Right kidney (tissue), 1 donor: ENCODE data around the gene KRT39.
A peak's percentile ranks its signal among the peaks of the same experiment; 100 is the strongest.

Experiments used
- DNase-seq: peaks from one replicate; pipeline ENCODE4 v3.0.0-alpha.2; 2016

Gene KRT39

DNA sequence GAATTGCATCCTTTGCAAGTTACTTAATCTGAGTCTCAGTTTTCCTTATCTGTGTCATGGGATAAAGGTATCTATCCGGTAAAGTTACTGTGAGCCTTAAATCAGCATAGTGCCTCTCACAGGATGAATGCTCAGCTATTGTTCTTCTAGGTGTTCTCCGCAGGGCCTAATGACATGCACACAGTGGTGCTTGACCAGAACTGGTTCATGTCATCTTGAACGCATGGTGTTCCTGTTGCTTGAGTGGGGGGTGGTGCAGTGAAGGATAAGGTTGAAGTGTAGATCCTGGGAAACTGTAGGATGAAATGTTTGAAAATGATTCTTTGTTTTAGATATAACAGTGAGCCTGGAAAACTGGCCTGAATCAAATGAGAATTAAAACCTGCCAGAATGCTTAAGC is 13.4 kb upstream of the KRT39 start:
- DNase-seq: no peak

DNA sequence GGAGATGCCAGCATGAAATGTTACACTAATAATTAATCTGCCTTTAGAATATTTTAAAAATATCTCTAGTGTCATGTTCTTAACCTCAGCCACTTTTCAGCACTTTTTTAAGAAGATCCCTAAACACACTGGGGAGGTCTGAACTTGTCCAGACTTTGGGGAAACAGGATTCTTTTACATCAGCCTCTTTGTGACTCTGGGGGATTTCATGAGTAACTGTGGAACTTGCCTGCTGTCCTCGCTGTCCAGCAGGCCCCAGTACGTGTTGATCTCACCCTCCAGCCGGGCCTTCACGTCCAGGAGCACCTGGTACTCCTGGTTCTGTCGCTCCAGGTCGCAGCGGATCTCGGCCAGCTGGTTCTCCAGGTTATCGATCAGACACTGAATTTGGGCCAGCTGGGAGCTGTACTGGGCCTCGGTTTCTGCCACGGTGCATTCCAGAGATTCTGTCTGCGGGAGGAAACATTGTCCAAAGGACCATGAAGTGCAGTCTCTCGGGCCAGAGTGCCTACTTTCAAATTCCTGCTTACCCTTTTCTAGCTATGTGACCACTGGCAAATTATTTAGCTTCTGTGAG is 11.9 kb upstream of the KRT39 start:
- DNase-seq: no peak

DNA sequence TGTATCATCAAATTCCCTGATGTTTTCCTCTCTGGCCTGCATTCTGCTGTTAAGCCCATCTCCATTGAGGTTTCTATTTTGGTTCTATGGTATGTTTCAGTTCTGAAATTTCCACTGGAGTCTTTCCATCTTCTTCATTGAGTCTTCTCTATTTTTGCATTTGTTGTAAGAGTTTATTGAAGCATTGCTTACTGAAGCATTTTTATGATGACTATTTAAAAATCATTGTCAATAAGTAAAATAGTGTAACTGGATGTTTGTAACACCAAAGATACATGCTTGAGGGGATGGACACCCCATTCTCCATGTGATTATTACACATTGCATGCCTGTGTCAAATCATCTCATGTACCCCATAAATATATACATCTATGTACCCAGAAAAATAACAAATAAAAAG is 8.8 kb upstream of the KRT39 start:
- DNase-seq: no peak

DNA sequence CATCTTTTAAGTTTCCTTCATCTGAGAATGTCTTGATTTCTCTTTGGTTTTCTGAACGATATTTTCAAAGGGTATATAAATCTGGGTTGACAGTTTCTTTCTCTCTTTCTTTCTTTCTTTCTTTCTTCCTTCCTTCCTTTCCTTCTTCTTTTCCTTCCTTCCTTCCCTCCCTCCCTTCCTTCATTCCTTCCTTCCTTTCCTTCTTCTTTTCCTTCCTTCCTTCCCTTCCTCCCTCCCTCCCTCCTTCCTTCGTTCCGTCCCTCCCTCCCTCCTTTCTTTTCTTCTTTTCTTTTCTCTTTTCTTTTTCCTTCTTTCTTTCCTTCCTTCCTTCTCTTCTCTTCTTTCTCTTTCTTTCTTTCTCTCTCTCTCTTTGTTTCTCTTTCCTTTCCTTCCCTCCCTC is 7.6 kb upstream of the KRT39 start:
- DNase-seq: no peak

DNA sequence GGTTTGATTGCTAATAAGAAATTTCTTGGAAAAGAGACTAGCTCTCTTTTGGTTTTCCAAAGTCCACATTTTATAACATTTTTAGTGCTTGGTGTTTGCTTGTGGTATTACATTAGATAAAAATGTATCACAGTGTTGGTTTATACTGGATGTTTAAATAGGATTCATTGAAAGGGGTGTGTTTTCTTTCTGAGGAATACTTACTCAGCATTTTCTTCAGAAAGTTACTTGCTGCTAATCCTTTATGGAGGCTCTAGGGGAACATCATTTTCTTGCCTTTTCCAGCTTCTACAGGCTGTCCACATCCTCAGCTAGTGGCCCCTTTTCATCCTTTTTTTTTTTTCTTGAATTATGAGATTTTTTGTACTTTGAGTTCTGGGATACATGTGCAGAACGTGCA is 834 bp upstream of the KRT39 start:
- no peak for DNase-seq

DNA sequence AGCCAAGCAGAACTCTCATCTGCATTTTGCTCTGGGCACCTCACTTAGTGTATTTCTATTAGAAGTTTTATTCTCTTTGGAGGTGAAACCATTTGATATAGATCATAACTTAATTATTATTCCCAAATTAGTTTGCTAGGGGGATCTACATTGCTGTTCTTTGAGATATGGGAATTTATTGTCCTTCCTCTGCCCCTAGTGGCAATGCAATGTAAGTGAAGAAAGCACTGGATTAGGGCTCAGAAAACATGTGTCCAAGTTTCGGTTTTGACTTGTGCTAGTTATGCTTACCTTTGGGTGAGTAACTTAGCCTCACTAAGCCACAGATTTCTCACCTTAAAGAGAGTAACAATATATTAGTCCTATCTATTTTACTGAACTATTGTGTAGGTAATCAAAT is 2.9 kb downstream of the KRT39 start:
- no peak for DNase-seq

DNA sequence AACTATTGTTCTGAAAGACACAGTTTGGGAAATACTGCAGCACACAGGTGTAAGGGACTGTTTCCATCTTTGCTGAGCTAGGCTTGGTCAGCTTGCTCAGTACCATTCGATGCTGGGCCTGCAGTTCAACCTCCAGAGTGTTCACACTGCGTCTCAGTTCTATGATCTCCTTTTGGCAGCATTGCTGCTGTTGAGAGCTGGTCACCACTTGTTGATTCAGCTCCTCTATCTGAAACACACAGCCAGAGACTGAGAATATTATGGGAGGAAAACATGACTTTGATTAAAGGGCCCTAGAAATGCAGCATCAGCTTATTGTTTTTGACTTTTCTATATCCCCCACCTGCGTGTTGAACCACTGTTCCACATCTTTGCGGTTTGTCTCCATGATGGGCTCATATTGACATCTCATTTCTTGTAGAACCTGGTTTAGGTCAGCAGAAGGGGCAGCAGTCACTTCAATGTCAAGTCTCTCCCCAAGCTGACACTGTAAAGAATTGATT is 4.6 kb downstream of the KRT39 start:
- no peak for DNase-seq

DNA sequence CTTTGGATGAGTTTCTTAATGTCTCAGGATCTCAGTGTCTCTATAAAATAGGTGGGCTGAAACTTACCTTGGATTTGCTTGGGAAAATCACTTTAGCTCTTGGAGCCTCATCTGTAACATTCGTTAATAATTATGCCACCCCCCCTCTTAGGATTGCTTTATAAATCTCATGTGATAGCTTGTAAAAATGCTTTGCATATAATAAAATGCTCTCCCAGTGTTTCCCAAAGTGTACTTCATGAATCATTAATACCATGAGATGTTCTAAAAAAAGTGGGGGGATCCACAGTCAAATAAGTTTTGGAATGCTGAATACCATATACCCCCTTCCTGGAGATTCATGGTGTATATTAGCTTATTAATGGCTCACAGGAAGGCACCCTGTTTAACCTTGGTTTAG is 5.2 kb downstream of the KRT39 start:
- no peak for DNase-seq

DNA sequence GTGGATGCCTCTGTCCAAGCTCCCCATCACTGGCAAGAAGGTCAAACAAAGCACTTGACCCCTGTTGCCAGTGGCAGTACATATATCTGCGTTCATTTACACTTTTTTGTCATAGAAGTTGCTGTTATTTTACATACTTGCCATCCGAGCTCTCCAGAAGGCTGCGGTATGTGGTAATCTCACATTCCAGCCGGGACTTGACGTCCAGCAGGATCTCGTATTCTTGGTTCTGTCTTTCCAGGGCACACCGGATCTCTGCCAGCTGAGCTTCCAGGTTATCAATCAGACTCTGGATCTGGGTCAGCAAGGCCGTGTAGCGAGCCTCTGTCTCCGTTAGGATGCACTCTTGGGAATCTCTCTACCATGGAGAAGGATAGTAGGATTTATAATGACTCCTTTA is 6.6 kb downstream of the KRT39 start:
- no peak for DNase-seq

DNA sequence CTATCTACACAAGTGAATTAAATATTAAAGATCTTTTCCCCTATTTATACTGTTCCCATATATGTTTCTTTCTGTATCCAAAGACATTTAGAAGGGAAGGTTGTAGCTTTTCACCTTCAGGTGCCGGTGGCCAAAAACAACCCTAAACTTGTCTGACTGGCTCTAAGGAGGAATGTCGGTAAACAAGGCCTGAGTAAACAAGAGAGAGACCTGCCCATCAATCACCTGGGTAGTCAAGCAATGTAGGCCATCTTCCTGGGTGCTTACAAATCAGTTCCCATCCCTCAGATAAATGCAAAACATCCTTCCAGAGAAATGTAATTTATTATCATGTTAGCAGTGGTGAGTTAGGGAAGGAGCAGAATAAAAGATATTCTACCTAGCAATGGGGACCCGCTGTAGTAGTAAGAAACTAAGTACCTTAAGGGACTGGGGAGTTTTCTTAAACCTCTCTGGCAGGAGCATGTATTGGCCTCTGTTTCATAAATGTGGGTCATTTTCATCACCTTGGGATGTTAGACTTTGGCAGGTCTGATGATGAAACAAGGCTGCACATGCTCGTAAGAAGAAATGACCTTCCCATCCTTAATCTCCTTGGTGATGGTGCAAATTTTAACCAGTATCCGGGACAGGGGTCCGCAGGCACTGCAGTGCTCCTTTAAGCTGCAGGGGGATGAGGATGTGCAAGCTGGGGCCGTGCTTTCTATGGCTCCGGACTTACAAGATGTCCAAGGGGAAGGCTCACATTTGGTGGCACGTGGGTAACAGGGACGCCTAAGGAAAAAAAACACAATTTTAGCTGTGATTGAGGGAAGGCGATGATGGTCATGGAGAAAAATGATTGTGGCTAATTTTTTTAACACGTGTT is 8.4 kb downstream of the KRT39 start:
- no peak for DNase-seq

DNA sequence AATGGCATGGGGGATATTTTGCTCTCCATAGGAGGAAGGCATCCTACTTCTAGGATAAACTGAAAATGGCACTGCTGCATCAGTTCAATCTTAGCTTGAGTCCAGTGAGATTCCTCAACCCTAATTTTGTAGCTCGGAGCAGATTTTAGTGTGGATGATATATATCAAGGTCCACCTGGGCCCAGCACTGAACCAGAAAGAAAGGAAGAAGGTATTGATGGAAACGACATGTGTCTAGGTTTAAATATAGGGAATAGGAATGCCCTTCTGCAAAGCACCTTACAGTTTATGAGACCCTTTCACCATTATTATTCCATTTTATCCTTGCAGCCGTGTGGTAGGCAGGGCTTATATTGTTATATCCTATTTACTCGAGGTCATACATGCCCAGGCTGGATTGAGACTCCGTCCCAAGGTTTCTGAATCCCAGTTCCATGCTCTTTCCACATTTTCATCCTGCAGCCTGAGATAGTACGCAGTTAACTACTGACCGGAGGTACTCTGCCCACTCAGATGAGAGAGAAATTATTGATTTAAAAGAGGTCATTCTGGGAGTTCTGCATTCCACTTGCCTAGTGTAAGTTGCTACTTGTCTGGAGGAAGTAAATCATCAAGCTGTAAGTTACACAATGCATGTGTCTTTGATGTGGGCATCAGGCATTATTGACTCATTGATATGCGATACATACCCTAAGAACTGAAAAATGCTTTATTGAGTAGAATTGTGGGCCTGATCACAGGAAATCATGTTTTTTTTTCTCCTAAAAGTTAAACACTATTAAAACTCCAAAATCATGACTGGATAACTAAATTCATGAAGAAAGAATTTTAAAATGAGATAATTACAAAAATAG is 10.1 kb downstream of the KRT39 start:
- no peak for DNase-seq

DNA sequence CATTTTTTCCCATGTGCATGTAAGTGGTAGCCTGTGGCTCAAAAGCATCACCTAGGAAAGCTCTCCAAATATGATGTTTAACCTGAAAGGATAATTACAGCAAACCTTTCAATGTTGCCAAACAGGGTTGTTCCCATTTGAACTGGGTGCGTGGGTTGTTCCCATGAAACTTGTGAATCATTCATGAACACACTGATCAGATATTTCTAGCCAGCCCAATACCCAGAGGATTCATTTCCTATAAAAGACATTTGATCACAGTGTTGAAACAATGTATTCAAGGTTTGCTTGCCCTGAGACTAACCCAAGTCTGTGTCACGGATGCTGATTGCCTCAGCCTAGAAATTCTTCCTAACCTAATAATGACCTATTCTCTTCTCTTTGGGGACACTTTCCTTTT is 12.9 kb downstream of the KRT39 start:
- no peak for DNase-seq

DNA sequence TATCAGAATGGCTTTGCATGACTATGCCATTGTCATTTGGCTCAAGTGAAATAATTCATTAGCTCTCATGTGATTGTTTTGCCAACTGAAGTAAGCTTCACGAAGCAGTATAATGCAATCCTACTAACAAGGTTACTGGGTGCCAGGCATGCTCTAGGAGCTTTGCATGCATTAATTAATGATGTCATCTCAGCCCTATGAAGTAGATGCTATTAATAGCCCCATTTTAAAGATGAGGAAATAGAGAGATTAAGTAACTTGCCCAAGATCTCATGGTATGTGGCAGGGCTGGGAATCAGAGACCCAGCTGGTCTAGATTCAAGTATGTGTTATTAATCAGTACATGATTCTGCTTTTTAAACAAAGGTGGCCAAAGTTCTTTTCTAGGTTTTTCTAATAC is 14.1 kb downstream of the KRT39 start:
- no peak for DNase-seq

DNA sequence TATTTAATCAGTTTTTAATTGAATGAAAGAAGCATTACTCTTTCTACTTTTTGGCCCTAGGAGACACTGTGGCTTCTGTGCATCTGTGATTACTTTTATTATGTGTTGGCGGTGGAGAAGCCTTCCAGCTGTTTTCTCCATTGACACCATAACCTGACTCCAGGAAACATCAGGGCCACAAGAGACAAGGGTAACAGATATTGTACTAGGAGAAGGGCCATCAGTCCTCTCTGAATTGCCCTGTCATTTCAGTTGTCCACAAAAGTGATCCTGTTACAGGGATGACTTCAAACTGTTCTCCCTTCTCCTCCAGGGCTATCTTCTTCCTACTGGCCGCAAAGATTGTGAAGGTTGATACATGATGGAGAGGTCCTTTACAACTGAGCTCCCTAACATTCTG is 14.6 kb downstream of the KRT39 start:
- no peak for DNase-seq

DNA sequence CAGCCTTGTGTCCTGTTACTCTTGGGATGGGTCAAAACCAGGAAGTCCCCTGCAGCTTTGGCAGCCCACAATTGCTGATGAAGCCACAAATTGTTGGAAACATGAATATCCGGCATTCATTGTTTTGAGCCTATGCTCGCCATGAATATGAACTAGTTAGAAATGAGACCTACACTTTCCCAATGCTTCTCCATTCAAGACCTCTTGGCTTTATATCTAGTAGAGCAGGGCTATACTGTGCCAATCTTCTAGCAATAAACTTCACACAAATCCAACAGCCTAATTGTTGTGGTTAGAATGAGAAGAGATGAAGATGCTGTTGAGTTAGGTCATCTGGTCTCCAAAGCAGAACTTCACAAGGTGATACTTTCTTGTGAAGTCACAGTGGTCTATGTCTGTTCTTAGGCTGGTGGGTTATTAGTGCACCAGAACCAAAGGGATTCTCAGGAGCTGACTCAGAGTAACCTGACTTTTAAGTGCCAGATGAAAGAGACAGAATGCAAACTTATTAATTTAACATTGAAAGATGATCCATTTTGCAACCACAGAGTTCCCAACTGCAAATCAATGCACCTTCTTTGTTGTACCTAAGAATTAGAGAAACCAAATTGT is 15.6 kb downstream of the KRT39 start:
- DNase-seq: no peak

DNA sequence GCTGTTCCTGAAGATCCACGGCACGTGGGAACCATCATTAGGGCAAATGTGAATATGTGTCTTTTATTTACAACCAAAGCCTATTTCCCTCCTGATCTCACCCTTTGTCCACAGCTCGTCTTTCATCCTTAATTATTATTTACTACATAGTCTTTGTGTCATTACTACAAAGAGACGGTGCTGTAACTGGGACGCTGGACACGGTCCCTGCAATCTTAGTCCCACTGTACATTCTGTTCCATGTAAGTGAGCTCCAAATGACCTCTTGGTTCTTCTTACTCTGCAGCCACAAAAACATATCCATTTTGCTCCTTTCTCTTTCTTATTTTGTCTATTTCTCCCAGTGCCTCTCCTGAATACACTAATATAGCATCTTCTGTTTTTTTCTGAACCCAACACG is 16.6 kb downstream of the KRT39 start:
- DNase-seq: no peak

DNA sequence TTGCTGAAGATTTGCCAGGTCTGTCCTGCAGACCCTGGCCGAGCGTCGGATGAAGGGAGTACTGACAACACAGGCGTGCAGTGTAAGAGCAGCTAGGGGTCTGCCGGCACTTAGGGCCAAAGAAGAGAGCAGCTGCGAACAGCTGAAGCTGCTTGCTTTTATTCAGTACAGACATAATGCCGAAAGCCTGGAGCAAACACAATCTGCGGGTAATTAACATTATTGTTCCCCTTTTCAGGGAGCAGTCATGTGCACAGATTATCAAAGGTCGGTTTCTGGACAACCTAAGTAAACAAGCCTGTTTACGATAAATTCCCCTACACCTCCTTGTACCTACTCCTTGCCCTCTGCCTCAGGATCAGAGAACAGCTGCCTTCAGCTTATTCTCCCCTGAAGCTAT is 17.3 kb downstream of the KRT39 start:
- peak; percentile 48 for DNase-seq

DNA sequence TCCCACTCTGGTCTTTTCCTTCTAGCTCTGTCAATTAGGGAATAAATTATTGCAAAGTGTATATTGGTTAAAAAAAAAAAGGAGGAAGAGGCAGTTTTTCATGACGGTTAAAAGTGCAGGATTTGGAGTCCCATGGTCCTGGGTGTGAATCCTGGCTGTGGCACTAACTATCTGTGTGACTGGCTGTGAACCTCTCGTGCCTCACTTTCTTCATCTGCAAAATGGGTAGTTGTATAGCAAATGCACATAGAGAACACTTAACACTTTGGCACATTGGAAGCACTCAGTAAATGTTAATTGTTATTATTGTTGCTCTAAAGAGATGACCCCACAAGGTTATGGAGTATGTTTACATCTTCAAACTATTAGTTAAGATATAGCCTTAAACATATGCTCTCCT is 18.8 kb downstream of the KRT39 start:
- no peak for DNase-seq

DNA sequence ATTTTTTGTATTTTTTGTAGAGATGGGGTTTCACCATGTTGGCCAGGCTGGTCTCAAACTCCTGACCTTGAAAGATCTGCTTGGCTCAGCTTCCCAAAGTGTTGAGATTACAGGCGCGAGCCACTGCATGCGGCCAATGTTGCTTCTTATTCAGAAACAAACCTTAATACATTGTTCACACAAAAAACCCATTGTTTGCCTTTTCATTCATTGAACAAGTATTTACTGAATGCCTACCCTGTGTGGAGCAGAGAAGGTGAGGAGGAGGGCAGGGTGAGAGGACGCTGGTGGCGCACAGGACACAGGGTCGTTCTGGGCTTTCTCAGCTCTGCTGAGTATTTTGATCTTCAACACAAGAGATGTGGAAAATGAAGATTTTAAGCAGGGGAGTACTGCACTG is 21.3 kb downstream of the KRT39 start:
- no peak for DNase-seq

DNA sequence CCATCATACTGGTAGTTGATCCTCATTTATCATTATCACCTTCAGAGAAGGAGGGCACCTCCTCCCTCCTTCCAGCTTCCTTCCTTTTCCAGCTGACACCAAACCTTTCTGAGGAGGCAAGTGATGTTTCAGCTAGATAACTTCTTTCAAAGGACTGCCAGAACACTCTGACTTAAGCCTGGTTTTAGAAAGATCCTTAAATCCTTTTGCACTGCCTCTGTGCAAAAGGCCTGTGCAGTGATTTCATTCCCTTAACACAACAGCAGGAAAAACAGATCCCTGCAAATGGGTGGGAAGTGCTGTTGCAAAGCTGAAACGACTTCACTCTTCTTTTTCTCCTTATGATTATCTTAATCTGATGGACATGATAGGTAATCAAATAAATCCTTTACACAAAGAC is 22.2 kb downstream of the KRT39 start:
- no peak for DNase-seq

DNA sequence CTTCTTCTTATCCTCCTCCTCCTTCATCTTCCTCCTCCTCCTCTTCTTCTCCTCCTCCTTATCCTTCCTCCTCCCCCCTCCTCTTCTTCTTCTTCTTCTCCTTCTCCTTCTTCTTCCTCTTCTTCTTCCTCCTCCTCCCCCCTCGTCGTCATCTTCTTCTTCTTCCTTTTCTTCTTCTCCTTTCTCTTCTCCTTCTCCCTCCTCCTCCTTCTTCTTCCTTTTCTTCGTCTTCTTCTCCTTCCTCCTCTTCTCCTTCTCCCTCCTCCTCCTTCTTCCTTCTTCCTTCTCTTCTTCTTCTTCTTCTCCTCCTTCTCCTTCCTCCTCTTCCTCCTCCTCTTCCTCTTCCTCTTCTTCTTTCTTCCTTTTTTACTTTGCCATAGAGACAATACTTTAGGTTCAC is 24.2 kb downstream of the KRT39 start:
- DNase-seq: no peak

DNA sequence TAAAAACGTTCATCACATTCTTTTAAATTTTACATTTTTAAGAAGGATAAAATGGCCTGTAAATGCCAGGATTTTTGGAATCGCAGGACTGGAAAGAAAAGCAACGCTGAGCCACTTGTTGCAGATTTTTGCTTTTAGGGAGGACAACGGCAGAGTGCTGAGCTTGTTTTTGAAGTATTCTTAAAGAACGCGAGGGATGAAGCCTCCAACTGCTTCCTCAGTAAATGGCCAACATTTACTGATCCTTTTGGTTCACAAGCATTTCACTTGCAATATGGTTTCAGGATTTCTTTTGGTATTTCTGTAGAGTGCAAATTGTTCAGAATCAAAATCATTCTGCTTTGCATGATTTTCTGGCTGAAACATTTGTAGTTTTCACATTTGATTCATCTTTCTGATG is 26.5 kb downstream of the KRT39 start:
- no peak for DNase-seq

DNA sequence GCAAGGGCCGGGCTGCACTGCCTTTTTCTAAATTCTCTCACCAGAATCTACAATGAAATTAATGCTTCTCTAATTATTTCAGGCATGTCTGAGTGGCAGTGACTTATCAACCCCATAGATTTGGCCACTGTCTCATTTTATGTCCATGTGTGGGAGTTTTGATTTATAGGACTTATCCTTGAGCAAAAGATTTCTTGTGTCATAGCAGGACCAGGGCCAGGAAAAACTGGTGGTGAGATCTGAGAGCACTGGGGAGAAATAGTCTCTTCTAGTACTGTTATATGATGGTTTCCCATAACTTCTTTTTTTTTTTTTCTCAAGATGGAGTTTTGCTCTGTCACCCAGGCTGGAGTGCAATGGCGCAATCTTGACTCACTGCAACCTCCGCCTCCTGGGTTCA is 27.8 kb downstream of the KRT39 start:
- no peak for DNase-seq
